GM18505 (cell line): ENCODE measurements around the gene ST7L.
"Not testable (repeated sequence)": the region's sequence is repeated elsewhere in the genome, so short reads cannot be mapped to it uniquely, and the experiment has no call there.

Source experiments
- ATAC-seq: cut with Tn5 transposase; IDR thresholded peaks from one replicate; pipeline ENCODE4 v1.9.1; 2021; ENCODE audit not compliant: unreplicated experiment
- POLR2A ChIP-seq: IDR thresholded peaks from 4 replicates; pipeline ENCODE4 v1.6.1; 2011; ENCODE audit warnings: borderline replicate concordance; ENCODE audit not compliant: insufficient read depth, insufficient read length; ENCODE audit errors: extremely low read depth

The ST7L gene

GRCh38 chr1:112501810-112502641 is 116.9 kb downstream of the ST7L start:
- no peak for TF ChIP-seq POLR2A
- no peak for ATAC-seq

GRCh38 chr1:112496290-112496689 is 122.7 kb downstream of the ST7L start:
- TF ChIP-seq POLR2A = no peak
- no peak for ATAC-seq

GRCh38 chr1:112493351-112493750 is 125.6 kb downstream of the ST7L start:
- no peak for TF ChIP-seq POLR2A
- no peak for ATAC-seq

- ATAC-seq = no peak
- no peak for TF ChIP-seq POLR2A
Observed at GRCh38 chr1:112492076-112492475, 126.9 kb downstream of the ST7L start.

GRCh38 chr1:112488141-112488540 is 130.8 kb downstream of the ST7L start:
- no peak for ATAC-seq
- TF ChIP-seq POLR2A = no peak

- not testable (repeated sequence) for ATAC-seq
Observed at GRCh38 chr1:112487686-112488085, 131.3 kb downstream of the ST7L start.

GRCh38 chr1:112486063-112486462 is 132.9 kb downstream of the ST7L start:
- not testable (repeated sequence) for ATAC-seq

- no peak for TF ChIP-seq POLR2A
- no peak for ATAC-seq
Observed at GRCh38 chr1:112478314-112478713, 140.6 kb downstream of the ST7L start.

GRCh38 chr1:112477550-112477949 is 141.4 kb downstream of the ST7L start:
- ATAC-seq = no peak
- no peak for TF ChIP-seq POLR2A
